ENCODE measurements around the gene H2BK1.

GRCh38 chr7:151242159-151243044 lies 32.1 kb upstream of the H2BK1 start:
- TF ChIP-seq CTCF (IDR thresholded peaks at IDR 0.05) (no peak), POLR2A (IDR thresholded peaks at IDR 0.05) (no peak)

Measured in uterus (tissue), 2 donors.